GM10266 (cell line): Measurements from ENCODE around the gene C16orf96.

Experiments used
- DNase-seq: peaks from one replicate; pipeline ENCODE4 v3.0.0; 2012; ENCODE audit errors: extremely low spot score
- TF ChIP-seq, protein P1 (sequence below): IDR thresholded peaks from 2 replicates; pipeline ENCODE4 v1.5.1; 2012; ENCODE audit warnings: mild to moderate bottlenecking, low read depth; ENCODE audit not compliant: control insufficient read depth, insufficient read depth; ENCODE audit errors: missing control alignments

C16orf96 gene

DNA sequence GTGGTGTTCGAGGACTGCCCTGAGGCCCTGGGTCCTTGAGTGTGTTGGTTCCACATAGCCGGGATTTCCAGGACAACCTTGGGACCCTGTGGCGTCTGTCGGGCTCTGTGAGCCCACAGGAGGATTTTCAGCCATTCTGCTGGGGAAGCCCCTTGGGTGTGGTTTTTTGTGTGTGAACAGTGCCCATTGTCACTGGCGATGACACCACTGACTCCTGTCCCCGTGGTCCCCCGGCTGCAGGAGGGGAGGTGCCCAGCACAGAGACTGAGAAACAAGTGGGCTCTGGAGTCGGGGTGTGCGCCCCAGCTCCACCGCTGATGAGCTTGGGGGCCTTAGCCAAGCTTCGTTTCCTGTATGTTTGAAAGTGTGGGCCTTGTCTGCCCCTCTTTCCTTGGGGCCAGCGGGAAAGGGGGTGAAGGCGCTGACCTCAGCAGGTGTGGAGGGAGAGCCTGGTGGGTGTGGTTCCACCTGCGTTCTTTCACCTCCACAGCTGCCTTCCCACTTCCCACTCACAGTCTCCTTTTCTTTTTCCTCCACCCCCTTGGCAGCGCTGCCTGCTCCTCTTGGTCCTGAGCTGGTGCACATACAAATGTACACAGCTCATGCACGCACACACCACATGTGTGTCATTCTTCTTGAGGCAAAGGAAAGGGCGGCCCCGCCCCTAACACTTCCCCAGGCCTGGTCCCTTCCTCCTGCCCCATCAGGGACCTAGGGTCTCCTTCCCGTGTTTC lies 84.6 kb downstream of the C16orf96 start:
- TF ChIP-seq, protein P1, sequence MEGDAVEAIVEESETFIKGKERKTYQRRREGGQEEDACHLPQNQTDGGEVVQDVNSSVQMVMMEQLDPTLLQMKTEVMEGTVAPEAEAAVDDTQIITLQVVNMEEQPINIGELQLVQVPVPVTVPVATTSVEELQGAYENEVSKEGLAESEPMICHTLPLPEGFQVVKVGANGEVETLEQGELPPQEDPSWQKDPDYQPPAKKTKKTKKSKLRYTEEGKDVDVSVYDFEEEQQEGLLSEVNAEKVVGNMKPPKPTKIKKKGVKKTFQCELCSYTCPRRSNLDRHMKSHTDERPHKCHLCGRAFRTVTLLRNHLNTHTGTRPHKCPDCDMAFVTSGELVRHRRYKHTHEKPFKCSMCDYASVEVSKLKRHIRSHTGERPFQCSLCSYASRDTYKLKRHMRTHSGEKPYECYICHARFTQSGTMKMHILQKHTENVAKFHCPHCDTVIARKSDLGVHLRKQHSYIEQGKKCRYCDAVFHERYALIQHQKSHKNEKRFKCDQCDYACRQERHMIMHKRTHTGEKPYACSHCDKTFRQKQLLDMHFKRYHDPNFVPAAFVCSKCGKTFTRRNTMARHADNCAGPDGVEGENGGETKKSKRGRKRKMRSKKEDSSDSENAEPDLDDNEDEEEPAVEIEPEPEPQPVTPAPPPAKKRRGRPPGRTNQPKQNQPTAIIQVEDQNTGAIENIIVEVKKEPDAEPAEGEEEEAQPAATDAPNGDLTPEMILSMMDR = no peak
- no peak for DNase-seq

DNA sequence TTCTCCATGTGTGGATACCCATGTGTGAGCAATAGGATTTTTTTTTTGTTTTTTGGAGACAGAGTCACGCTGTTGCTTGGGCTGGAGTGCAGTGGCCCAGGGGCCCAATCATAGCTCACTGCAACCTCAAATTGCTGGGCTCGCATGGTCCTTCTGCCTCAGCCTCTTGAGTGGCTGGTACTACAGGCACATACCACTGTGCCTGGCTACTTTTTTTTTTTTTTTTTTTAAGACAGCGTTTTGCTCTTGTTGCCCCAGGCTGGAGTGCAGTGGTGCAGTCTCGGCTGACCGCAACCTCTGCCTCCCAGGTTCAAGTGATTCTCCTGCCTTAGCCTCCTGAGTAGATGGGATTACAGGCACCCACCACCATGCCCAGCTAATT lies 85.2 kb downstream of the C16orf96 start:
- TF ChIP-seq, protein P1 = no peak

DNA sequence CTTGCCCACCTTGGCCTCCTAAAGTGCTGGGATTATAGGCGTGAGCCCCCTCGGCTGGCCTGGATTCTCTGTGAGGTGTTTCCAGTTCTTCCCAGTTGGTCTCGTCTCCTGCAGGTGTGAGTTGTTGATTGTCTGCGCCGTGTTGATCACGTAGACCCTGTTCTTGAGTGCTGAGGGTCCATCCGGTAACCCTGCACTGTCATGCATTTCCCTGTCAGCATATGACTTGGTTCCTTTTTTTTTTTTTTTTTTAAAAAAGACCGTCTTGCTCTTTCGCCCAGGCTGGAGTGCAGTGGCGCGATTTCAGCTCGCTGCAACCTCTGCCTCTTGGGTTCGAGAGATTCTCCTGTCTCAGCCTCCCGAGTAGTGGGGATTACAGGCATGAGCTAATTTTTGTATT lies 85.8 kb downstream of the C16orf96 start:
- TF ChIP-seq, protein P1 = no peak
- DNase-seq = no peak

More for the DNA sequence above, 85.2 kb downstream of the C16orf96 start:
- no peak for DNase-seq

DNA sequence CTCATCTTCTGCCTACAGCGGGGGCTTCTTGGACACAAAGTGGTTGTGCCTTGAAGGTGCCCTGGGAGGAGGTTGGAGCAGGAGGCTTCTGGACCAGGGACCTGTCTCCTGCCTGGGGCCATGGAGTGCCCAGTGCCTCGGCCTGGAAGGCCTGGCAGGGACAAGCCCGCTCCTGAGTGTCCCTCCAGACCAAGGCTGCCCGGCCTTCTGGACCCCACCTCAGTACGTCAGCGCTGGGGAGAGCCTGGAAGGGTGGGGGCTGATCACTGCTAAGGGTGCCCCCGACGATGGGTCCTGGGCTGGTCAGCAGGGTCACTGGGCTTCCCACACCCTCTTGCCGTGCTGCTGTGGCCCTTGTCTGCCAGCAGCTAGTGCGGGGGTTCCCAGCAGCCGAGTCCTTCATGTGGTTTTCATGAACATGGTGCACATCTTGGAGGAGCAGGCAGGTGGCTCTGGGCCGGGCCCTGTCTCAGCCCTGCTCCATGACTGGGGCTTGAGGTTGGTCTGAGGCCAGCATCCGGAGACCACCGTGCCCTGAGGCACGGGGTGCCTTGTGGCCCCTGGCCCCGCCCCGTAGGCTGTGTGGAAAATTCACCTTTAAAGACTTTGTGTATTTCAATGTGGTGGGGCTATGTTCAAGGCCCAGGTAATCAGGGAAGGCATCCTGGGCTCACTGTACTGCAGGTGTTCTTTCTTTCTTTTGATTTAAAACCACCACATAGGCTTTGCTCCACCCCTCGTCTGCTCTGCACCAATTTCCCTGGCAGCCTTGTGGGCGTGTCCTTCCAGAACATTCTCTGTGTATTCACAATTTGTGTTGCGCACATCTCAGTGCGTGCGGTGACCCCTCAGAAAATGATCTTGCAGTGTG lies 90.9 kb downstream of the C16orf96 start:
- no peak for DNase-seq
- TF ChIP-seq, protein P1 = no peak

DNA sequence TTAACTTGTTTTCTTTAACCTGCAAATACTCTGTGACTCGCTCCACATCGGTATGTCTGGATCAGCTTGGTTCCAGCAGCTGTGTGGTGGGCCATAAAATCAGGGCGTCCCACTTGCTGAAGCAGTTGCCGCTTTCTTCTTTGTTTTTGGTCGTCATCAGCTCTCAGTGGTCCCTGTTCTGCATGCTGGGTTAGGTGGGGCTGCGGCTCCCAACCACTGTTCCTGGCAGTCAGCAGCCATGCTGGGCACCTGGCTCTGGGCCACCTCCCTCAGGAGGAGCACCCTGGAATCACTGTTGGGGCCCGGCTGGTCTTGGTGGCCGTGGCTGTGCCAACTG lies 91.5 kb downstream of the C16orf96 start:
- TF ChIP-seq, protein P1 = no peak
- no peak for DNase-seq

DNA sequence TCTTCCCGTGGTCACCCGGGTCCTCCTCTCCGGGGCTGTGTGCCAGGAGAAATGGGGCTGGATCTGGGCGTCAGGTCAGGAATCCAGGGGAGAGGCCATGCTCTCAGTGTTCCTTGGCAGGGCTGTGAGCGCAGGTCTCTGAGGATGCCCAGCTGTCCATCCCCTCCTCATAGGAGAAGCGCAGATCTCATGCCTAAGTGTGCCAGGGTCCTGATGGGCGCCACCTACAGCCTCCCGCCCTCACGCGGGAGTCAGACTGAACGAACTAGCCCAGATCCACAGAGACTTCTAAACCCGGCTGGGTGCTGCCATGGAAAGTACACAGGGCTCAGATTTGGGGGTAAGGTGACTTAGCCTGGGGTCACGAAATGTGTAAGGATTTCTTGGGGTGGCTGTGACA lies 92.8 kb downstream of the C16orf96 start:
- TF ChIP-seq, protein P1 = no peak
- no peak for DNase-seq

DNA sequence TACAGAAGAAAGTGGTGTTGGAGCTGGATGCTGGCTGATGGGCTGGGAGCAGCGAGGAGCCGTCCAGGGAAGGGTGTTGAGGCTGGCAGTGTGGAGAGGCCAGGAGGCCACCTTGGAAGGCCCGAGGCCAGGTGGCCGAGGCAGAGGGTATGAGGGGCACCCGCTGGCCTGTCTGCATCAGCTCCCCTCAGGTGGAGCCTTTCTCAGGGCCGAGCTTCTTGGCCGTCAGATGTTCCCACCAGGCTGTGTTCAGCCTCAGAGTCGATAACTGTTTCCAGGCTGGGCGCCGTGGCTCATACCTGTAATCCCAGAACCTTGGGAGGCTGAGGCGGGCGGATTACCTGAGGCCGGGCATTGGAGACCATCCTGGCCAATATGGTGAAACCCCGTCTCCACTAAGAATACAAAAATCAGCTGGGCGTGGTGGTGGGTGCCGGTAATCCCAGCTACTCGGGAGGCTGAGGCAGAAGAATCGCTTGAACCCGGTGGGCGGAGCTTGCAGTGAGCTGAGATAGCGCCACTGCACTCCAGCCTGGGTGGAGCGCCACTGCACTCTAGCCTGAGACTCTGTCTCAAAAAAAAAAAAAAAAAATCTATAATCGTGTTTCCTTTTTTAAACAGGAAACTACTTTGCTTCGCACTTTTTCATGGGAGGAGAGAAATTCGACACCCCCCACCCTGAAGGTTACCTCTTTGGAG lies 93.8 kb downstream of the C16orf96 start:
- TF ChIP-seq, protein P1 = no peak
- DNase-seq = no peak
